RWPE2 (cell line): Measurements from ENCODE around the gene VAMP7.
"Not testable (repeated sequence)": the region's sequence is repeated elsewhere in the genome, so short reads cannot be mapped to it uniquely, and the experiment has no call there.

Source experiments
- ATAC-seq: fragments of 200-7000 bp; cut with Tn5 transposase; 3 replicates; pipeline ENCODE4 v1.9.1; 2021; ENCODE audit warnings: low read depth
- DNase-seq: peaks from one replicate; pipeline ENCODE4 v3.0.0-alpha.2; 2020; ENCODE audit warnings: low spot score
- H3K27ac ChIP-seq: fragments of 450-650 bp; 2 replicates; pipeline ENCODE4 v1.5.1; 2017; ENCODE audit warnings: mild to moderate bottlenecking; ENCODE audit not compliant: poor library complexity, severe bottlenecking
- H3K27me3 ChIP-seq: fragments of 250-450 bp; sonication (Bioruptor Pico); 2 replicates; pipeline ENCODE4 v1.5.1; 2021; ENCODE audit warnings: mild to moderate bottlenecking, moderate library complexity; ENCODE audit not compliant: insufficient read depth, poor library complexity, severe bottlenecking
- H3K36me3 ChIP-seq: fragments of 250-450 bp; sonication (Bioruptor Pico); 2 replicates; pipeline ENCODE4 v1.5.1; 2020; ENCODE audit warnings: low read depth, mild to moderate bottlenecking, moderate library complexity
- H3K4me1 ChIP-seq: fragments of 250-450 bp; sonication (Bioruptor Pico); 2 replicates; pipeline ENCODE4 v1.5.1; 2021; ENCODE audit warnings: mild to moderate bottlenecking, moderate library complexity; ENCODE audit not compliant: insufficient read depth, poor library complexity, severe bottlenecking
- H3K4me3 ChIP-seq: fragments of 250-450 bp; sonication (Bioruptor Pico); 2 replicates; pipeline ENCODE4 v1.5.1; 2021; ENCODE audit warnings: mild to moderate bottlenecking, moderate library complexity; ENCODE audit not compliant: severe bottlenecking
- H3K9me3 ChIP-seq: fragments of 250-450 bp; sonication (Bioruptor Pico); 2 replicates; pipeline ENCODE4 v1.5.1; 2021; ENCODE audit warnings: mild to moderate bottlenecking, moderate library complexity; ENCODE audit not compliant: severe bottlenecking
- CTCF ChIP-seq: fragments of 450-650 bp; IDR thresholded peaks from one replicate; pipeline ENCODE4 v1.5.1; 2017; ENCODE audit warnings: mild to moderate bottlenecking, moderate library complexity; ENCODE audit not compliant: poor library complexity, severe bottlenecking

VAMP7 gene

GRCh38 chrX:155899366-155899765 lies 18.2 kb downstream of the VAMP7 start:
- no peak for ATAC-seq
- no peak for TF ChIP-seq CTCF
- Histone ChIP-seq H3K27ac (no peak overlapping the region), H3K4me1 (no peaks in the 10 kb centered on the region), H3K27me3 (no peaks in the 10 kb centered on the region), H3K36me3 (peaks cover 24% of the 10 kb centered on the region), H3K4me3 (no peak overlapping the region), H3K9me3 (peaks cover 2% of the 10 kb centered on the region)
- DNase-seq: no peak

- H3K9me3 ChIP-seq: peaks cover 7% of the 10 kb centered on the region
- H3K36me3 ChIP-seq: peaks cover 26% of the 10 kb centered on the region
- H3K4me1 ChIP-seq: no peaks in the 10 kb centered on the region
- DNase-seq (no peak), ATAC-seq (no peak)
- no peak overlapping the region for H3K27ac ChIP-seq
- H3K27me3 ChIP-seq: no peaks in the 10 kb centered on the region
- H3K4me3 ChIP-seq: no peak overlapping the region
- no peak for TF ChIP-seq CTCF
Observed at GRCh38 chrX:155900765-155901164, 19.6 kb downstream of the VAMP7 start.

GRCh38 chrX:155907661-155908060 lies 26.5 kb downstream of the VAMP7 start:
- not testable (repeated sequence) for H3K36me3 ChIP-seq, DNase-seq, H3K4me3 ChIP-seq, ATAC-seq, H3K27ac ChIP-seq, H3K27me3 ChIP-seq, H3K4me1 ChIP-seq
- peaks cover 14% of the 10 kb centered on the region for H3K9me3 ChIP-seq

- Histone ChIP-seq H3K27ac (no peak overlapping the region), H3K36me3 (0 out of 2 replicates have a peak, but pooled peaks cover 4% of the 10 kb centered on the region), H3K4me1 (no peaks in the 10 kb centered on the region), H3K9me3 (no peaks in the 10 kb centered on the region), H3K4me3 (no peak overlapping the region), H3K27me3 (no peaks in the 10 kb centered on the region)
- no peak for TF ChIP-seq CTCF
- ATAC-seq (no peak), DNase-seq (no peak)
Observed at GRCh38 chrX:155923200-155923599, 42.1 kb downstream of the VAMP7 start.

- not testable (repeated sequence) for DNase-seq
Observed at GRCh38 chrX:155930852-155931618, 49.9 kb downstream of the VAMP7 start.

GRCh38 chrX:155938132-155938531 lies 57.0 kb downstream of the VAMP7 start:
- DNase-seq (no peak), ATAC-seq (no peak)
- H3K4me3 ChIP-seq: no peak overlapping the region
- TF ChIP-seq CTCF: peak; percentile 5
- peaks cover 4% of the 10 kb centered on the region; the same call in 1 of the 2 replicates for H3K36me3 ChIP-seq
- H3K27me3 ChIP-seq: peaks cover 4% of the 10 kb centered on the region
- H3K4me1 ChIP-seq: no peaks in the 10 kb centered on the region
- no peak overlapping the region for H3K27ac ChIP-seq
- peaks cover 4% of the 10 kb centered on the region for H3K9me3 ChIP-seq

More at GRCh38 chrX:155930852-155931618, 49.9 kb downstream of the VAMP7 start:
- not testable (repeated sequence) for H3K36me3 ChIP-seq, H3K27ac ChIP-seq, H3K27me3 ChIP-seq, H3K9me3 ChIP-seq, H3K4me1 ChIP-seq, ATAC-seq, H3K4me3 ChIP-seq
